Melanocyte of skin (primary cell): ENCODE data around the gene SERPINI1. TPM values are rescaled to one million over a fixed set of nuclear protein-coding genes. Genes with fewer than 3 reads are reported as not detected.

Source experiments
- small RNA-seq, 2 donors: library from RNA; depleted of rRNA; stranded (forward); fragments of <200 nt; gene quantifications; one replicate each; pipeline ENCODE3, GENCODE V24; 2012
- total RNA-seq, 2 donors: library from RNA; depleted of rRNA; stranded (reverse); fragments of >200 nt; gene quantifications; 2 replicates each; pipeline ENCODE4 v1.2.3, GENCODE V29; 2012

The SERPINI1 gene
- 1 to 10 TPM; 1.3 to 4.1 TPM for total RNA-seq

GRCh38 chr3:167735233-167736138 lies at the start of gene SERPINI1:
Gene SERPINI1 (plus strand): TSS chr3:167735721. CDS start chr3:167789129, 53,408 bp downstream.

GRCh38 chr3:167734498-167735232 lies 856 bp upstream of the SERPINI1 start, which contains the start of gene PDCD10:
Gene PDCD10 (minus strand): TSS chr3:167734892. CDS start chr3:167720157, 14,735 bp downstream.

Small RNAs within 50 kb of the gene (small RNA-seq; reads per million reads assigned to genes)
- gene HMGN1P8 = 0 reads per million in 2 donors

Other genes starting within 250 kb of the SERPINI1 start
- gene WDR49, start 81.8 kb upstream of the SERPINI1 start, total RNA-seq = 1 to 10 TPM in 1 of 2 donors, not detected in 1; 1.4 TPM
- gene PDCD10, start 829 bp upstream of the SERPINI1 start, total RNA-seq = 10 to 100 TPM; 58.5 to 96.9 TPM